Cardiac muscle cell (in vitro differentiated cells and primary cell): ENCODE measurements around the gene RDM1. TPM values are rescaled to one million over a fixed set of nuclear protein-coding genes. Genes with fewer than 3 reads are reported as not detected.

ENCODE experiments used
- DNase-seq, 2 donors: peaks; one replicate each; pipeline versions ENCODE4 v3.0.0 to v3.0.0-alpha.2; 2010 to 2017; ENCODE audit warnings: low read depth in 1 of 2, low spot score in 1 of 2
- H3K27ac ChIP-seq: fragments of 200-600 bp; sonication (generic); 2 replicates; pipeline ENCODE4 v1.5.1; 2016
- H3K27me3 ChIP-seq: fragments of 200-600 bp; sonication (generic); 2 replicates; pipeline ENCODE4 v1.6.0; 2016; ENCODE audit warnings: control low read depth
- H3K36me3 ChIP-seq: fragments of 200-600 bp; sonication (generic); 2 replicates; pipeline ENCODE4 v1.5.1; 2016; ENCODE audit warnings: control low read depth
- H3K4me1 ChIP-seq: fragments of 200-600 bp; sonication (generic); 2 replicates; pipeline ENCODE4 v1.8.1; 2017; ENCODE audit warnings: low read depth, mild to moderate bottlenecking, mixed run types
- H3K4me3 ChIP-seq: fragments of 200-600 bp; sonication (generic); 2 replicates; pipeline ENCODE4 v1.5.1; 2016; ENCODE audit warnings: mild to moderate bottlenecking
- H3K9me3 ChIP-seq: fragments of 200-600 bp; sonication (generic); 2 replicates; pipeline ENCODE4 v1.5.1; 2017; ENCODE audit warnings: low read depth, mild to moderate bottlenecking, control low read depth
- polyA plus RNA-seq: library from polyadenylated mRNA; unstranded; fragments of >200 nt; fragmentation: Nextera tagmentation; extraction: Ambion mirVana; gene quantifications from 2 replicates; pipeline ENCODE4 v1.2.1, GENCODE V29; 2016
- total RNA-seq: library from RNA; depleted of rRNA; stranded (reverse); fragments of >200 nt; gene quantifications from 2 replicates; pipeline ENCODE4 v1.2.3, GENCODE V29; 2016
- TF ChIP-seq, protein P1 (sequence below): IDR thresholded peaks from 2 replicates; pipeline ENCODE4 v1.5.1; 2012; ENCODE audit warnings: low read depth, mild to moderate bottlenecking, low read length

RDM1 gene
- total and polyA plus RNA-seq, 2 experiments from 2014 or later: 2.6 to 6.4 TPM

DNA sequence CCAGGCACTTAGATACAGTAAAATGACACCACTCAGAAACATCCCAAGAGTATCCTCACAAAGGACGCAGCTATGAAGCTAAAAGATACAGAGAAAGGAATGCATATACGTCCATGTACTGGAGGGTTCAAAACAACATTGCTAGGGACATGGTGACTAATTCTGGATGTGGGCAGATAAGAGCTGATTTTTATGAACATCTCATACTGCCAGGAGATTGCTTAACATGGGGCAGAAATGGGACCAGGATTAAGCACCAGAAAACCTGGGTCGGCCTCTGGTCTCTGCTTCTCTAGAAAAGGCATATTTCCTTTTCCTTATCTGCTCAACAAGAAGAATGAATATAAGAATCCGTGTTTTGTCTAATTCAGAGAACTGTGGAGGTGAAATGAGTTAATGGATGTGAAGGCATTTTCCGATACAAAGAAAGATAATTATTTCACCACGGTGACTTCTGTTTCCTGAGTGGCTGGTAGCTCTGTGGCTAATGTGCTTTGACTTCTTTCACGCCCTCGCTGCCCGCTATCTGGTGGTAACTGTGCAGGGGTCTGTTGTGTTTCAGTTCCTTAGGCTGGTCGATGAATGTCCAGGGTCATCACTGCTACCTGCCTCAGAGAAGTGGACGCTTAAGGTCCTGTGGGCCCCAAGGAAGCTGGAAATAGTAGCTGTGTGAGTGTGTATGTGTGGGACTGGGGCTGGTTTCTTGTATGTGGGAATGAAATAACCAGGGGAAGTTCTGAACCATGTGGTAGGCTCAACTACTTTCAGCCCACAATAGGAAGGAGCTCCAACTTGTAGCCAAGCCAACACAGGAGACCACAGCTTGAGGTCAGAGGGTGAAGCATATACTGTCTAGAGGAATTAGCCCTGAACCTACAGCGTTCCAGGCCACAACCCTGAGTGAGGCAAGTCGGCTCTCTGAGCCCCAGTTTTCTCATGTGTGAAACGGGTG, 34.7 kb downstream of the RDM1 start:
- Histone ChIP-seq H3K36me3 (no peaks in the 10 kb centered on the region), H3K27ac (no peak overlapping the region), H3K9me3 (no peaks in the 10 kb centered on the region), H3K27me3 (no peaks in the 10 kb centered on the region), H3K4me1 (no peaks in the 10 kb centered on the region), H3K4me3 (no peak overlapping the region)
- peak in 1 of 2 donors; percentile 94 for DNase-seq
- TF ChIP-seq, protein P1, sequence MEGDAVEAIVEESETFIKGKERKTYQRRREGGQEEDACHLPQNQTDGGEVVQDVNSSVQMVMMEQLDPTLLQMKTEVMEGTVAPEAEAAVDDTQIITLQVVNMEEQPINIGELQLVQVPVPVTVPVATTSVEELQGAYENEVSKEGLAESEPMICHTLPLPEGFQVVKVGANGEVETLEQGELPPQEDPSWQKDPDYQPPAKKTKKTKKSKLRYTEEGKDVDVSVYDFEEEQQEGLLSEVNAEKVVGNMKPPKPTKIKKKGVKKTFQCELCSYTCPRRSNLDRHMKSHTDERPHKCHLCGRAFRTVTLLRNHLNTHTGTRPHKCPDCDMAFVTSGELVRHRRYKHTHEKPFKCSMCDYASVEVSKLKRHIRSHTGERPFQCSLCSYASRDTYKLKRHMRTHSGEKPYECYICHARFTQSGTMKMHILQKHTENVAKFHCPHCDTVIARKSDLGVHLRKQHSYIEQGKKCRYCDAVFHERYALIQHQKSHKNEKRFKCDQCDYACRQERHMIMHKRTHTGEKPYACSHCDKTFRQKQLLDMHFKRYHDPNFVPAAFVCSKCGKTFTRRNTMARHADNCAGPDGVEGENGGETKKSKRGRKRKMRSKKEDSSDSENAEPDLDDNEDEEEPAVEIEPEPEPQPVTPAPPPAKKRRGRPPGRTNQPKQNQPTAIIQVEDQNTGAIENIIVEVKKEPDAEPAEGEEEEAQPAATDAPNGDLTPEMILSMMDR: no peak

DNA sequence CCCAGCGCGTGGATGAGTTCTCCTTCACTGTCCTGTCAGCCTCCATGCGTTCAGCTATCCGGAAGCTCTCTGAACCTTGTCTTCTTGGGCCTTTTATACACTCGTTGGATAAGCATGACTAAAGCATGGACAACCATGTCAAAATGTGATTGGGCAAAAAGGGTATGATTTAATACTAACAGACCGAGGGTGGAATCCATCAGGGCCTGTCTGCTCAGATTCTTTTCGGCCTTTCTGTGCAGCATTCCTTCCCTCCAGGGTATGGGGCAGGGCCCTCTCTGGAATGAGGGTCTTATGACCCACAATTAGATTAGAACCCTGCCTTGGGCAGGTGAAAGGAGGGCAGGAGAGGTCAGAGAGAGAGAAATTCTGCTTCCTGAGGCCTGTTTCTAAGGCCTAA, 36.4 kb downstream of the RDM1 start:
- H3K9me3 ChIP-seq: no peaks in the 10 kb centered on the region
- H3K4me3 ChIP-seq: no peak overlapping the region
- peaks cover 7% of the 10 kb centered on the region for H3K4me1 ChIP-seq
- no peaks in the 10 kb centered on the region for H3K27me3 ChIP-seq
- no peaks in the 10 kb centered on the region for H3K36me3 ChIP-seq
- DNase-seq: no peak
- no peak overlapping the region for H3K27ac ChIP-seq
- TF ChIP-seq, protein P1: no peak

DNA sequence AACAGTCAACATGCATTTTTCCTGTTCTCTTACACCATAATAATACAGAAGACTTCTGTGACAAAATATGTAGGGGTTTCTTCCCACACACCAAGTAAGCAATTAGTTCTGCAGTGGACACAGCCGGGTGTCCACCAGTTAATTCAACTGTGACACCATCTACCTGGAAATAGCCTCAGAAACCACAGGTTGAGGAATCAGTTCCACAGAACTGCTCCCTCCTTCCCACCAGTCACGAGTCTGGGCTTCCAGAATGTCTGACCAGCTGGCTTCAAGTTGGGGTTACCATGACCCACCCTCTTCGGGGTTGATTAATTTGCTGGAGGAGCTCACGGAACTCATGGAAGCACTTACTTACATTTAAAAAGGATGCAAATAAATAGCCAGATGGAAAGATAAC, 36.8 kb downstream of the RDM1 start:
- Histone ChIP-seq H3K4me1 (peaks cover 7% of the 10 kb centered on the region), H3K36me3 (no peaks in the 10 kb centered on the region), H3K4me3 (no peak overlapping the region), H3K9me3 (no peaks in the 10 kb centered on the region), H3K27me3 (no peaks in the 10 kb centered on the region), H3K27ac (no peak overlapping the region)
- no peak for DNase-seq
- TF ChIP-seq, protein P1: no peak

DNA sequence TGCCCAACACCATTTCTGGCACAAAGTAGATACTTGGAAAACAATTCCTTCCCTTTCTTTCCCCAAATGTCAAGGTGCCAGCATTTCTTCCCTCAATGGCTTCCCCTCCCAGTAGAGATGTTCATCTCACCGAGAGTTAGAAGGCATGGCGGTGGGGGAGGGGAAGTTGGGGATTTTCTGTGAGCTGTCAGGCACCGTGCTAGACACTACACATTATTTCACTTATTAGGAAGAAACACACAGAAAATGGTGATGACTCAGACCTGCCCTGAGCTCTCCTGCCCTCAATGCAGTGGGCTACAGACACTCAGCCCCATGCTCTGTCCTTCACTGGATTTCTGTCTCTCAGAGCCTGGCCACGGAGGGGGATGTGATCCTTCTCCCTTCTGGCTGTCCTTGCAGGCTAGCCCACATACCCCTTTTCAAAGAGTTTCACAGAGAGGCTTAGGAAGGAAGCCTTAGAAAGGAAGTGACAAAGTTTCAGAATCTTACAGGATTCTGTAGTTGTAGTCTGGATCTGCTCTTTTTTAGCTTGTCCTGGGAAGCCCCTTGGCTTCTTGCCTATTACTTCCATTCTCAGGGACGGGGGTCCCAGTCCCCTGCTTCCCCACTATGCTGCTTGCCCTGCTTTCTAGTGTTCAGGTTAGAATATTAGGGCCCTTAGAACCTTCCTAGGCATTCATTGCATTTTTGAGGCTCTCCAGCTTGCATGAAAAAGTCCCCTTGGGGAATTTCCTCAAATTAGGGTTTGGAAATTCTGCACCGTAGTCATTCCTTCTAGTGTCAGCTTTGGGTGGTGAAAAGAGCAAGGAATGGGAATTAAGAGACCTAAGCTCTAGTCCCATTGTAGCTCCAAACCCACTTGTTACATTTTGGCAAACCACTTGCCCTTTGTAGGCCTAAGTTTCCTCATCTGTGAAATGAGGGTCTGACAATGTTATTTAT, 38.2 kb downstream of the RDM1 start:
- TF ChIP-seq, protein P1: no peak
- no peak overlapping the region for H3K4me3 ChIP-seq
- H3K9me3 ChIP-seq: no peaks in the 10 kb centered on the region
- peak in 1 of 2 donors; percentile 81 for DNase-seq
- H3K27ac ChIP-seq: no peak overlapping the region
- H3K36me3 ChIP-seq: no peaks in the 10 kb centered on the region
- peaks cover 7% of the 10 kb centered on the region for H3K4me1 ChIP-seq
- H3K27me3 ChIP-seq: no peaks in the 10 kb centered on the region

DNA sequence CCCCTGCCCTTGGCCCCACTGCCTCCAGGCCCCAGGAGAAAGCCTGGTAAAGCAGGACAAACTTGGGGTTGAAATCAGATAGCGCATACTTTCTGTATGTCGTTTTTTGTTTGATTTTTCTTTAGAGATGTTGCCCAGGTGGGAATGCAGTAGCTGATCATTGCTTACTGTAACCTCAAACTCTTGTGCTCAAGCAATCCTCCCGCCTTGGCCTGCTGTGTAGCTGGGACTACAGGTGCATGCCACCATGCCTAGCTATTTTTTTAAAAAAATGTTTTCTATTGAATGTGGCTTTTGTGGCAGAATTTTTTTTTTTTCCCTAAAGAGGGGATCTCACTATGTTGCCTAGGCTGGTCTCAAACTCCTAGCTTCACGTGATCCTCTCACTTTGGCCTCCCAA, 39.3 kb downstream of the RDM1 start:
- Histone ChIP-seq H3K36me3 (no peaks in the 10 kb centered on the region), H3K4me1 (peaks cover 7% of the 10 kb centered on the region), H3K27ac (no peak overlapping the region), H3K4me3 (no peak overlapping the region), H3K9me3 (no peaks in the 10 kb centered on the region), H3K27me3 (no peaks in the 10 kb centered on the region)
- no peak for DNase-seq
- TF ChIP-seq, protein P1: no peak
